Heart right ventricle (tissue), 16 donors: ENCODE measurements around the gene SLC14A1. TPM values are rescaled to one million over a fixed set of nuclear protein-coding genes. Genes with fewer than 3 reads are reported as not detected.
A peak's percentile ranks its signal among the peaks of the same experiment; 100 is the strongest.

ENCODE experiments used
- ATAC-seq, 8 donors: fragments of 200-7000 bp; cut with Tn5 transposase; one replicate each; pipeline ENCODE4 v1.9.1; 2020; ENCODE audit warnings: mild to moderate bottlenecking in 8 of 8, moderate library complexity in 8 of 8, moderate number of reproducible peaks in 1 of 8
- DNase-seq, 2 donors: peaks; one replicate each; pipeline ENCODE4 v3.0.0-alpha.2; 2020
- H3K27ac ChIP-seq, 10 donors: fragments of 200-600 bp; sonication (generic) in 2 of 10; one replicate each; pipeline versions ENCODE4 v1.5.0 to v1.8.0; 2020 to 2022; ENCODE audit warnings: mild to moderate bottlenecking in 3 of 10
- H3K27me3 ChIP-seq, 7 donors: fragments of 200-600 bp; one replicate each; pipeline ENCODE4 v1.8.0; 2021 to 2022; ENCODE audit warnings: mild to moderate bottlenecking in 2 of 7
- H3K36me3 ChIP-seq, 9 donors: fragments of 200-600 bp; sonication (generic) in 1 of 9; one replicate each; pipeline versions ENCODE4 v1.5.0 to v1.8.0; 2020 to 2022; ENCODE audit warnings: mild to moderate bottlenecking in 2 of 9
- H3K4me1 ChIP-seq, 9 donors: fragments of 200-600 bp; sonication (generic) in 1 of 9; one replicate each; pipeline versions ENCODE4 v1.5.0 to v1.8.0; 2020 to 2022; ENCODE audit warnings: mild to moderate bottlenecking in 4 of 9
- H3K4me3 ChIP-seq, 10 donors: fragments of 200-600 bp; sonication (generic) in 2 of 10; one replicate each; pipeline versions ENCODE4 v1.5.0 to v1.8.0; 2020 to 2022; ENCODE audit warnings: mild to moderate bottlenecking in 7 of 10, moderate library complexity in 2 of 10
- H3K9me3 ChIP-seq, 11 donors: fragments of 200-600 bp in 10 of 11; sonication (generic) in 2 of 11; one replicate each; pipeline versions ENCODE4 v1.5.0 to v1.8.0; 2013 to 2022; ENCODE audit warnings: mild to moderate bottlenecking in 2 of 11, control low read depth in 1 of 11, moderate library complexity in 1 of 11
- WGBS, 2 donors: extraction: QIAGEN DNeasy Blood & Tissue Kit; methylation state at CpG; one replicate each; pipeline ENCODE4 v1.1.7; 2013; ENCODE audit warnings: inconsistent platforms in 1 of 2; 5-methylcytosine and 5-hydroxymethylcytosine counted together
- intact Hi-C, 10 donors: fragments of 100-400 bp; cut with DNase I; formaldehyde crosslinking; loops; one replicate each; pipeline versions ENCODE4 v1.11.1 to v1.14.2; 2022
- polyA plus RNA-seq, 2 donors: library from polyadenylated mRNA; stranded (reverse); fragments of 200-250 nt; gene quantifications; one replicate each; pipeline ENCODE4 v1.2.3, GENCODE V29; 2013
- total RNA-seq, 10 donors: library from RNA; stranded (reverse); fragmentation: NEBNext Ultra II Directional in 3 of 10; extraction: Animal tissue kit (Norgen Biotek cat#: 25700) in 3 of 10; gene quantifications; one replicate each; pipeline versions ENCODE4 v1.2.1 to v1.2.4, GENCODE V29; 2021 to 2023
- TF ChIP-seq, protein P1 (sequence below), 9 donors: fragments of 200-600 bp; sonication (generic) in 2 of 9; IDR thresholded peaks; one replicate each; pipeline versions ENCODE4 v1.5.0 to v1.8.0; 2021 to 2022; ENCODE audit warnings: antibody characterized with exemption in 9 of 9, mild to moderate bottlenecking in 5 of 9, moderate library complexity in 1 of 9
- donor health status: Arrhythmogenic right ventricular cardiomyopathy.
- donor health status: ischemic (EF 13 %, LVEDD 7.1; RV severe dilation, severe dysfunction).
- donor health status: healthy with polysubstance abuse.
- donor health status: DM: no; HTN: yes; CAD: no.
- donor health status: DM: no; HTN: no; CAD: no.
- donor health status: ischemic (EF 25% LVEDD 6.9; RV normal size, moderate dysfunction).
- donor health status: ischemic (EF 25% LVEDD 5.7; RV mildly dilated, moderate dysfunction).
- donor health status: healthy.
- donor health status: DM: yes; HTN: yes; CAD: no.
- donor health status: Ischemic cardiomyopathy.
- donor health status: ischemic (EF 35%, LVEDD 5.7; RV mildly dilated, moderate dysfunction).
- donor health status: nonischemic (EF 11% LVEDD 7.7; RV severe dilation, severe dysfunction).
- donor health status: DM: yes; HTN: yes; CAD: no.
- donor health status: PGD.
- donor health status: ischemic (EF 29% LVEDD 5.4; RV normal size, mild dysfunction).
- donor health status: nonischemic (EF 23%, LVEDD 6.1; RV moderate dilation, normal function).

Gene SLC14A1
- total and polyA plus RNA-seq, 12 donors: 5.6 to 29.7 (median 12.7) TPM

DNA sequence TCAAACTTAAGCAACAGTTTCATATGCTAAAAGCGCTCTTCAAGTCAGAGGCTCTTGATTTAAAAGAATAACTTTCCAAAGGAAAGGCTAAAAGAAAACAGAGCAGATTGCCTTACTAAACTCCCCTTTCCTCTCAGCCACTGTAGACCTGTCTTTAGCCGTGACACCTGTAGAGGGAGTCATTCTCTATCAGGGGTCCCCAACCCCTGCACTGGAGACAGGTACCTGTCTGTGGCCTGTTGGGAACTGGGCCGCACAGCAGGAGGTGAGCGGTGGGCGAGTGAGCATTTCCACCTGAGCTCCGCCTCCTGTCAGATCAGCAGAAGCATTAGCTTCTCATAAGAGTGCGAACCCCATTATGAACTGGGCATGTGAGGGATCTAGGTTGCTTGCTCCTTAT lies 9.6 kb downstream of the SLC14A1 start:
- ATAC-seq (no peak), DNase-seq (no peak)
- Histone ChIP-seq H3K4me1 (peaks cover 0 to 14% (median 2%) of the 10 kb centered on the region in 9 donors), H3K9me3 (no peaks in the 10 kb centered on the region), H3K36me3 (no peaks in the 10 kb centered on the region), H3K4me3 (no peak overlapping the region), H3K27ac (no peak overlapping the region), H3K27me3 (no peaks in the 10 kb centered on the region)
- TF ChIP-seq, protein P1, sequence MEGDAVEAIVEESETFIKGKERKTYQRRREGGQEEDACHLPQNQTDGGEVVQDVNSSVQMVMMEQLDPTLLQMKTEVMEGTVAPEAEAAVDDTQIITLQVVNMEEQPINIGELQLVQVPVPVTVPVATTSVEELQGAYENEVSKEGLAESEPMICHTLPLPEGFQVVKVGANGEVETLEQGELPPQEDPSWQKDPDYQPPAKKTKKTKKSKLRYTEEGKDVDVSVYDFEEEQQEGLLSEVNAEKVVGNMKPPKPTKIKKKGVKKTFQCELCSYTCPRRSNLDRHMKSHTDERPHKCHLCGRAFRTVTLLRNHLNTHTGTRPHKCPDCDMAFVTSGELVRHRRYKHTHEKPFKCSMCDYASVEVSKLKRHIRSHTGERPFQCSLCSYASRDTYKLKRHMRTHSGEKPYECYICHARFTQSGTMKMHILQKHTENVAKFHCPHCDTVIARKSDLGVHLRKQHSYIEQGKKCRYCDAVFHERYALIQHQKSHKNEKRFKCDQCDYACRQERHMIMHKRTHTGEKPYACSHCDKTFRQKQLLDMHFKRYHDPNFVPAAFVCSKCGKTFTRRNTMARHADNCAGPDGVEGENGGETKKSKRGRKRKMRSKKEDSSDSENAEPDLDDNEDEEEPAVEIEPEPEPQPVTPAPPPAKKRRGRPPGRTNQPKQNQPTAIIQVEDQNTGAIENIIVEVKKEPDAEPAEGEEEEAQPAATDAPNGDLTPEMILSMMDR (IDR thresholded peaks at IDR 0.05): no peak
- intact Hi-C loops: no loop called here
- WGBS, 2 donors: 91 to 96% methylated on average over 7 of the region's 7 CpGs

DNA sequence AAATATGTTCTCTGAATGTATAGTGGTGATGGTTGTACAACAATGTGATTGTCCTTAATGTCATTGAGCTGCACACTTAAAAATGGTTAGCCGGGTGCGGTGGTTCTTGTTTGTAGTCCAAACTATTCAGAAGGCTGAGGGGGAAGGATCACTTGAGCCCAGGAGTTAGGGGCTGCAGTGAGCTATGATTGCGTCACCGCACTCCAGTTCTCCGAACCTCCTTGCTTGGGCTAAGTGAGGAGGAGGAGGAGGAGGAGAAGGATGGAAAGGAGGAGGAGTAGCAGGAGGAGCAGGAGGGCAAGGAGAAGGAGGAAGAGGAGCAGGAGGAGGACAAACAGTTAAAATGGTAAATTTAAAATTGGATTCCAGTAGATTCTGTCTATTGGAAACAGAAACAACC lies 10.5 kb downstream of the SLC14A1 start:
- Histone ChIP-seq H3K4me1 (peaks cover 0 to 23% (median 6%) of the 10 kb centered on the region in 9 donors), H3K4me3 (no peak overlapping the region), H3K9me3 (no peaks in the 10 kb centered on the region), H3K36me3 (no peaks in the 10 kb centered on the region), H3K27ac (no peak overlapping the region), H3K27me3 (no peaks in the 10 kb centered on the region)
- WGBS, 2 donors: 96% methylated on average over 5 of the region's 5 CpGs
- intact Hi-C loops: no loop called here
- DNase-seq (no peak), ATAC-seq (no peak)
- TF ChIP-seq, protein P1 (IDR thresholded peaks at IDR 0.05): no peak

DNA sequence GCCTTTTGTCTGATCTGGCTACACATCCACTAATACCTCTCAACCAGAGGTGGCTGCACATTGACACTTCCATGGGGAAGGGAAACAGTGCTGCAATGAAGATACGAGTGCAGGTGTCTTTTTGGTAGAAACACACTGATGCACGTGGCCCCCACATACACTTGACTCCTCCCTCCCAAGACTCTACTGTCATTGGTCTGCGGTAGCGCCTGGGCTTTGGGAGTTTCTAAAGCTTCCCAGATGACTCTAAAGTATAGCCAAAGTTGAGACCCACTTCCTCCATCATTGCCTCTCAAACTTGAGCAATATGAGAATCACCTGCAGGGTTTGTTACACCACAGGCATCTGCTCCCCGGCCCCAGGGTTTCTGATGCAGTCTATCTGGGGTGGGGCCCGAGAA lies 11.0 kb downstream of the SLC14A1 start:
- TF ChIP-seq, protein P1 (IDR thresholded peaks at IDR 0.05): no peak
- 91 to 97% methylated on average over 6 of the region's 6 CpGs for WGBS, 2 donors
- Histone ChIP-seq H3K9me3 (no peaks in the 10 kb centered on the region), H3K36me3 (no peaks in the 10 kb centered on the region), H3K4me1 (peaks cover 0 to 23% (median 6%) of the 10 kb centered on the region in 9 donors), H3K4me3 (no peak overlapping the region), H3K27ac (no peak overlapping the region), H3K27me3 (no peaks in the 10 kb centered on the region)
- no peak for ATAC-seq
- no peak for DNase-seq
- intact Hi-C loops: loop anchor here in 2 of 10 donors (5.0 kb wide), 2 partner anchors 42 to 102 kb away; no protein-coding TSS in a partner anchor

DNA sequence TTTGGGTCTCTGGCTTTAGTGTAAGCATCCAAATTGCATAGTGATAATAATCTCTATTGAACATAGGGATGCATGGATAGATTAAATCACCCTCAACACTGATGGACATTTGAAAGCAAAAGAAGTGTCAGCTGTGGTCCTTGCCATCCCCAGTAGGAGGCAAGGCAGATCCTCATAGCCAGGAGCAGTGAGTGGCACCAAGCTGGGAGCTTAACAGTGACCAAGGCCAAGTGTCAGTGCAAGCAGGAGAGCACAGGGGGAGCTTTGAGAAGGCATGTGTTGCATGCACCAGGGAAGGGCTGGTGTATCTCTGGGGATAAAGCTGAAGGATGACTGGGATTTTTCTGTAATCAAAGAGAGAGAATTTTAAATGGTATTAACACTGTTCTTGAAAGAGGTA lies 14.7 kb downstream of the SLC14A1 start:
- Histone ChIP-seq H3K4me1 (peaks cover 0 to 32% (median 6%) of the 10 kb centered on the region in 9 donors), H3K36me3 (no peaks in the 10 kb centered on the region), H3K4me3 (no peak overlapping the region), H3K9me3 (no peaks in the 10 kb centered on the region), H3K27ac (peak overlapping the region in 3 of 10 donors; percentile 19 to 89 (median 22)), H3K27me3 (no peaks in the 10 kb centered on the region)
- no peak for DNase-seq
- ATAC-seq: peak in 1 of 8 donors; percentile 30
- TF ChIP-seq, protein P1 (IDR thresholded peaks at IDR 0.05): peak in 3 of 9 donors; percentile 6 to 19 (median 14)
- intact Hi-C loops: loop anchor here in 2 of 10 donors (5.0 kb wide), 2 partner anchors 39 to 99 kb away; no protein-coding TSS in a partner anchor
